HepG2 (cell line): Measurements from ENCODE around the gene GRM8. TPM values are rescaled to one million over a fixed set of nuclear protein-coding genes. Genes with fewer than 3 reads are reported as not detected.

ENCODE experiments used
- ATRX ChIP-seq: sonication (generic); formaldehyde crosslinking; IDR thresholded peaks from 2 replicates; pipeline ENCODE4 v1.4.0; 2020; ENCODE audit warnings: missing genetic modification reagents, borderline replicate concordance
- DPF2 ChIP-seq: sonication (generic); formaldehyde crosslinking; IDR thresholded peaks from 2 replicates; pipeline ENCODE4 v1.4.0; 2020; ENCODE audit warnings: mild to moderate bottlenecking, low read depth, missing genetic modification reagents, borderline replicate concordance
- FLYWCH1 ChIP-seq: sonication (generic); formaldehyde crosslinking; IDR thresholded peaks from 2 replicates; pipeline ENCODE4 v1.8.1; 2023; ENCODE audit warnings: mild to moderate bottlenecking, missing genetic modification reagents
- HNRNPLL ChIP-seq: fragments of 200-400 bp; formaldehyde crosslinking; IDR thresholded peaks from 2 replicates; pipeline ENCODE4 v1.6.1; 2017; ENCODE audit warnings: mild to moderate bottlenecking, low read depth, low read length; ENCODE audit not compliant: poor library complexity, severe bottlenecking
- IRX3 ChIP-seq: sonication (generic); formaldehyde crosslinking; IDR thresholded peaks from 2 replicates; pipeline ENCODE4 v1.8.1; 2023; ENCODE audit warnings: mild to moderate bottlenecking, low read depth, missing genetic modification reagents, borderline replicate concordance
- NFE2L1 ChIP-seq: sonication (generic); formaldehyde crosslinking; IDR thresholded peaks from 2 replicates; pipeline ENCODE4 v1.4.0; 2020; ENCODE audit warnings: missing genetic modification reagents, mild to moderate bottlenecking, borderline replicate concordance
- RELA ChIP-seq: sonication (generic); formaldehyde crosslinking; IDR thresholded peaks from 2 replicates; pipeline ENCODE4 v1.4.0; 2020; ENCODE audit warnings: missing genetic modification reagents
- RFX3 ChIP-seq: IDR thresholded peaks from 2 replicates; pipeline ENCODE4 v1.6.1; 2016; ENCODE audit warnings: missing biosample characterization, missing genetic modification reagents
- TAF1 ChIP-seq: sonication (generic); formaldehyde crosslinking; IDR thresholded peaks from 2 replicates; pipeline ENCODE4 v1.4.0; 2020; ENCODE audit warnings: missing genetic modification reagents
- TCF7 ChIP-seq: sonication (generic); IDR thresholded peaks from 2 replicates; pipeline ENCODE4 v1.6.1; 2016; ENCODE audit warnings: antibody characterized with exemption, low read depth
- ZC3H4 ChIP-seq: sonication (generic); formaldehyde crosslinking; IDR thresholded peaks from 2 replicates; pipeline ENCODE4 v1.4.0; 2020; ENCODE audit warnings: missing genetic modification reagents, borderline replicate concordance
- ZFP37 ChIP-seq: sonication (generic); formaldehyde crosslinking; IDR thresholded peaks from 2 replicates; pipeline ENCODE4 v1.4.0; 2020; ENCODE audit warnings: missing genetic modification reagents, borderline replicate concordance
- ZNF3 ChIP-seq: IDR thresholded peaks from 2 replicates; pipeline ENCODE4 v1.7.0; 2017; ENCODE audit warnings: inconsistent platforms
- ZNF572 ChIP-seq: sonication (generic); formaldehyde crosslinking; IDR thresholded peaks from 2 replicates; pipeline ENCODE4 v1.5.1; 2020; ENCODE audit warnings: mild to moderate bottlenecking, missing genetic modification reagents
- ZNF7 ChIP-seq: IDR thresholded peaks from 2 replicates; pipeline ENCODE4 v1.6.1; 2016; ENCODE audit warnings: missing biosample characterization, missing genetic modification reagents
- polyA plus RNA-seq, 8 experiments: library from polyadenylated mRNA; depleted of rRNA in 3 of 8; stranded (reverse) in 7 of 8; unstranded in 1 of 8; fragments of >200 nt; fragmentation: Illumina TruSeq in 4 of 8; extraction: Trizol in 4 of 8; gene quantifications; 2 replicates each; pipeline versions ENCODE4 v1.2.1 to v1.2.3, GENCODE V29; 2011 to 2016; ENCODE audit warnings: low read depth in 4 of 8, missing spikeins in 1 of 8, mixed read lengths in 1 of 8; ENCODE audit not compliant: insufficient read depth in 1 of 8
- total RNA-seq, 5 experiments: library from RNA; depleted of rRNA; stranded (reverse); fragments of >200 nt; fragmentation: Illumina TruSeq; extraction: Trizol; gene quantifications; 2 replicates each; pipeline ENCODE4 v1.2.3, GENCODE V29; 2016; ENCODE audit warnings: low read depth in 1 of 5
- TF ChIP-seq, protein P1 (sequence below): sonication (generic); formaldehyde crosslinking; IDR thresholded peaks from 2 replicates; pipeline ENCODE4 v1.4.0; 2020; ENCODE audit warnings: mild to moderate bottlenecking, missing genetic modification reagents
- TF ChIP-seq, protein P2 (sequence below): sonication (generic); formaldehyde crosslinking; IDR thresholded peaks from 2 replicates; pipeline ENCODE4 v1.5.0; 2020; ENCODE audit warnings: mild to moderate bottlenecking, missing genetic modification reagents, borderline replicate concordance
- TF ChIP-seq, protein P3 (sequence below): sonication (generic); formaldehyde crosslinking; IDR thresholded peaks from 2 replicates; pipeline ENCODE4 v1.4.0; 2020; ENCODE audit warnings: missing genetic modification reagents, borderline replicate concordance
- TF ChIP-seq, protein P4 (sequence below): sonication (generic); formaldehyde crosslinking; IDR thresholded peaks from 2 replicates; pipeline ENCODE4 v1.5.1; 2020; ENCODE audit warnings: missing genetic modification reagents, mild to moderate bottlenecking, borderline replicate concordance
- TF ChIP-seq, protein P5 (sequence below): sonication (generic); formaldehyde crosslinking; IDR thresholded peaks from 2 replicates; pipeline ENCODE4 v1.4.0; 2020; ENCODE audit warnings: missing genetic modification reagents

GRM8 gene
- total and polyA plus RNA-seq, 2 of the 13 experiments (the other 11 are each of a cell fraction or from before 2014, with no cell fraction given): not detected

DNA sequence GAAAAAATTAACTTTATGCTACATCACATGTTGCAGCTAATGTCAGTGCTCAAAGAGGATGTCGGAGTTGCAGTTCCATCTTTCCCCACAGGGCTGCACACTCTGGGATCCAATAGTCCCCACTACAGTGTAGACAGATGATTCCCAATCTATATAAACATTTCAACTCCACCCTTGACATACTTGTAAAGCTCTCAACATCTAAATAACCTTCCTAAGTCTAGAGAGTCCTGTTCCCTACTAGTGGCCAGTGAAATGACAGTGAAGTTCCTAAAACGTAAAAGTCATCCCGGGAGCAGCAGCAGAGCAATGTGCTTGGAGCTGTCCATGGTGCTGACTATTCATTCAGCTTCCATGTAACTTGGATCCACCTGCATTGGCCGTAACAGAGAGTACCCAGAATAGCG, 145.1 kb downstream of the GRM8 start (continued):
- TF ChIP-seq, protein P1, sequence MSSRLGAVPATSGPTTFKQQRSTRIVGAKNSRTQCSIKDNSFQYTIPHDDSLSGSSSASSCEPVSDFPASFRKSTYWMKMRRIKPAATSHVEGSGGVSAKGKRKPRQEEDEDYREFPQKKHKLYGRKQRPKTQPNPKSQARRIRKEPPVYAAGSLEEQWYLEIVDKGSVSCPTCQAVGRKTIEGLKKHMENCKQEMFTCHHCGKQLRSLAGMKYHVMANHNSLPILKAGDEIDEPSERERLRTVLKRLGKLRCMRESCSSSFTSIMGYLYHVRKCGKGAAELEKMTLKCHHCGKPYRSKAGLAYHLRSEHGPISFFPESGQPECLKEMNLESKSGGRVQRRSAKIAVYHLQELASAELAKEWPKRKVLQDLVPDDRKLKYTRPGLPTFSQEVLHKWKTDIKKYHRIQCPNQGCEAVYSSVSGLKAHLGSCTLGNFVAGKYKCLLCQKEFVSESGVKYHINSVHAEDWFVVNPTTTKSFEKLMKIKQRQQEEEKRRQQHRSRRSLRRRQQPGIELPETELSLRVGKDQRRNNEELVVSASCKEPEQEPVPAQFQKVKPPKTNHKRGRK (CRISPR knock-in tag): no peak
- TF ChIP-seq TAF1 (no peak), ATRX (no peak), FLYWCH1 (CRISPR knock-in tag) (0 out of 2 replicates have a peak, but pooled peaks have one; percentile 57), RELA (CRISPR knock-in tag) (no peak), ZC3H4 (CRISPR knock-in tag) (no peak), TCF7 (no peak), ZNF7 (no peak), IRX3 (no peak), RFX3 (CRISPR knock-in tag) (no peak), DPF2 (CRISPR knock-in tag) (no peak), HNRNPLL (no peak), ZFP37 (peak; percentile 85), NFE2L1 (CRISPR knock-in tag) (no peak), ZNF3 (CRISPR knock-in tag) (peak; percentile 66; the same call in 1 of the 2 replicates), ZNF572 (CRISPR knock-in tag) (no peak)
- TF ChIP-seq, protein P2, sequence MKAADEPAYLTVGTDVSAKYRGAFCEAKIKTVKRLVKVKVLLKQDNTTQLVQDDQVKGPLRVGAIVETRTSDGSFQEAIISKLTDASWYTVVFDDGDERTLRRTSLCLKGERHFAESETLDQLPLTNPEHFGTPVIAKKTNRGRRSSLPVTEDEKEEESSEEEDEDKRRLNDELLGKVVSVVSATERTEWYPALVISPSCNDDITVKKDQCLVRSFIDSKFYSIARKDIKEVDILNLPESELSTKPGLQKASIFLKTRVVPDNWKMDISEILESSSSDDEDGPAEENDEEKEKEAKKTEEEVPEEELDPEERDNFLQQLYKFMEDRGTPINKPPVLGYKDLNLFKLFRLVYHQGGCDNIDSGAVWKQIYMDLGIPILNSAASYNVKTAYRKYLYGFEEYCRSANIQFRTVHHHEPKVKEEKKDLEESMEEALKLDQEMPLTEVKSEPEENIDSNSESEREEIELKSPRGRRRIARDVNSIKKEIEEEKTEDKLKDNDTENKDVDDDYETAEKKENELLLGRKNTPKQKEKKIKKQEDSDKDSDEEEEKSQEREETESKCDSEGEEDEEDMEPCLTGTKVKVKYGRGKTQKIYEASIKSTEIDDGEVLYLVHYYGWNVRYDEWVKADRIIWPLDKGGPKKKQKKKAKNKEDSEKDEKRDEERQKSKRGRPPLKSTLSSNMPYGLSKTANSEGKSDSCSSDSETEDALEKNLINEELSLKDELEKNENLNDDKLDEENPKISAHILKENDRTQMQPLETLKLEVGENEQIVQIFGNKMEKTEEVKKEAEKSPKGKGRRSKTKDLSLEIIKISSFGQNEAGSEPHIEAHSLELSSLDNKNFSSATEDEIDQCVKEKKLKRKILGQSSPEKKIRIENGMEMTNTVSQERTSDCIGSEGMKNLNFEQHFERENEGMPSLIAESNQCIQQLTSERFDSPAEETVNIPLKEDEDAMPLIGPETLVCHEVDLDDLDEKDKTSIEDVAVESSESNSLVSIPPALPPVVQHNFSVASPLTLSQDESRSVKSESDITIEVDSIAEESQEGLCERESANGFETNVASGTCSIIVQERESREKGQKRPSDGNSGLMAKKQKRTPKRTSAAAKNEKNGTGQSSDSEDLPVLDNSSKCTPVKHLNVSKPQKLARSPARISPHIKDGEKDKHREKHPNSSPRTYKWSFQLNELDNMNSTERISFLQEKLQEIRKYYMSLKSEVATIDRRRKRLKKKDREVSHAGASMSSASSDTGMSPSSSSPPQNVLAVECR (CRISPR knock-in tag): peak; percentile 50; the same call in 1 of the 2 replicates
- TF ChIP-seq, protein P3, sequence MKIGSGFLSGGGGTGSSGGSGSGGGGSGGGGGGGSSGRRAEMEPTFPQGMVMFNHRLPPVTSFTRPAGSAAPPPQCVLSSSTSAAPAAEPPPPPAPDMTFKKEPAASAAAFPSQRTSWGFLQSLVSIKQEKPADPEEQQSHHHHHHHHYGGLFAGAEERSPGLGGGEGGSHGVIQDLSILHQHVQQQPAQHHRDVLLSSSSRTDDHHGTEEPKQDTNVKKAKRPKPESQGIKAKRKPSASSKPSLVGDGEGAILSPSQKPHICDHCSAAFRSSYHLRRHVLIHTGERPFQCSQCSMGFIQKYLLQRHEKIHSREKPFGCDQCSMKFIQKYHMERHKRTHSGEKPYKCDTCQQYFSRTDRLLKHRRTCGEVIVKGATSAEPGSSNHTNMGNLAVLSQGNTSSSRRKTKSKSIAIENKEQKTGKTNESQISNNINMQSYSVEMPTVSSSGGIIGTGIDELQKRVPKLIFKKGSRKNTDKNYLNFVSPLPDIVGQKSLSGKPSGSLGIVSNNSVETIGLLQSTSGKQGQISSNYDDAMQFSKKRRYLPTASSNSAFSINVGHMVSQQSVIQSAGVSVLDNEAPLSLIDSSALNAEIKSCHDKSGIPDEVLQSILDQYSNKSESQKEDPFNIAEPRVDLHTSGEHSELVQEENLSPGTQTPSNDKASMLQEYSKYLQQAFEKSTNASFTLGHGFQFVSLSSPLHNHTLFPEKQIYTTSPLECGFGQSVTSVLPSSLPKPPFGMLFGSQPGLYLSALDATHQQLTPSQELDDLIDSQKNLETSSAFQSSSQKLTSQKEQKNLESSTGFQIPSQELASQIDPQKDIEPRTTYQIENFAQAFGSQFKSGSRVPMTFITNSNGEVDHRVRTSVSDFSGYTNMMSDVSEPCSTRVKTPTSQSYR (CRISPR knock-in tag): peak; percentile 61; the same call in 1 of the 2 replicates
- TF ChIP-seq, protein P4, sequence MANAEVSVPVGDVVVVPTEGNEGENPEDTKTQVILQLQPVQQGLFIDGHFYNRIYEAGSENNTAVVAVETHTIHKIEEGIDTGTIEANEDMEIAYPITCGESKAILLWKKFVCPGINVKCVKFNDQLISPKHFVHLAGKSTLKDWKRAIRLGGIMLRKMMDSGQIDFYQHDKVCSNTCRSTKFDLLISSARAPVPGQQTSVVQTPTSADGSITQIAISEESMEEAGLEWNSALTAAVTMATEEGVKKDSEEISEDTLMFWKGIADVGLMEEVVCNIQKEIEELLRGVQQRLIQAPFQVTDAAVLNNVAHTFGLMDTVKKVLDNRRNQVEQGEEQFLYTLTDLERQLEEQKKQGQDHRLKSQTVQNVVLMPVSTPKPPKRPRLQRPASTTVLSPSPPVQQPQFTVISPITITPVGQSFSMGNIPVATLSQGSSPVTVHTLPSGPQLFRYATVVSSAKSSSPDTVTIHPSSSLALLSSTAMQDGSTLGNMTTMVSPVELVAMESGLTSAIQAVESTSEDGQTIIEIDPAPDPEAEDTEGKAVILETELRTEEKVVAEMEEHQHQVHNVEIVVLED: no peak
- TF ChIP-seq, protein P5, sequence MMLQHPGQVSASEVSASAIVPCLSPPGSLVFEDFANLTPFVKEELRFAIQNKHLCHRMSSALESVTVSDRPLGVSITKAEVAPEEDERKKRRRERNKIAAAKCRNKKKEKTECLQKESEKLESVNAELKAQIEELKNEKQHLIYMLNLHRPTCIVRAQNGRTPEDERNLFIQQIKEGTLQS (CRISPR knock-in tag): 0 out of 2 replicates have a peak, but pooled peaks have one; percentile 36
